ENCODE results near the gene NECTIN4. TPM values are rescaled to one million over a fixed set of nuclear protein-coding genes. Genes with fewer than 3 reads are reported as not detected.

The NECTIN4 gene
- total RNA-seq, 1 experiment from 2014 or later: 8.8 TPM

DNA sequence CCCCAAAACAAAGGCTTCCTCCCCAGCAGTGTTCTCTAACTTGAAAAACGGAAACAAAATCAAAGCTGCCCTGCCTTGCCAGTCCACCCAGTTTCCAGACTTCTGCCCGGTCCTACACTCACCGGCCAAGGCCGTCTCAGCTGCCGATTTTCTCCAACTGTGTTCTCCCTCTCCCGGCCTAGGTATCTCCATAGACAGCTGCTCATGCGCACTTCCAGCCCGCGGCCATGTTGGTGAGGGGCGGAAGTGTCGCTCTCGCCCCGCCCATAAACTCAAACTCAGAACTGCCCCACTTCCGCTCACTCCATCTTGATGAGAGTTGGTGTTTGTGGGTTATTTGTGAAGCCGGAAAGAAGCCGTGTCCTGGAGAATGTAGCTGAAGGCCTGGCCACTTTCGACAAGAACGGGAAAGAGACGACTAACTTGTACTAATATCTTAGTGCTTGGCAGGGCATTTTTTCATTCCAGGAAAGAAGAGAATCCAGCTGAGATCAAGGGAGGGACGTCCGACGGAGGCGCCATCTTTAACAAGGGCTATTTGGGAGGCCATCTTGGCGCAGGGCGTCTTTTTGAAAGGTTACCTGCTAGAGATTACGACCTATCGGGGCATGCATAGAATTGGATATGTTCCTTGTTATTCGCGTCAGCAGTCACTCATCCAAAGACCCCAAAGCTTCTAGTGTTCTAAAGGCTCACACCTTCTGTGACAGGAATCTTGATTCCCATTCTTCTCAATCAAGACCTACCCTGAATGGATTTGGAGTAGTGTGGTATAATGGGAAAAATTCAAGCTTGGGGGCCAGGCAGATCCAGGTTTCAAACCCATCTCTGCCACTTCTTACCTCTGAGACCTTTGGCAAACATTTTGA, 43.4 kb downstream of the NECTIN4 start, which contains the start of gene USF1:
USF1 (minus strand) TSS at position 242 of the 869 bp plus-strand sequence. CDS start 2,702 bp downstream, outside the sequence.
- intact Hi-C loops (cut with micrococcal nuclease; ENCODE audit: unreplicated experiment): loop anchor here (1.0 to 2.0 kb wide), 3 partner anchors 37 to 52 kb away; partner anchors contain the start of gene KLHDC9
- Histone ChIP-seq H3K4me3 (peak within 1 kb of the TSS; percentile 66), H3K4me1 (replicated peaks; ENCODE audit: insufficient read depth) (peaks cover 15% of the 10 kb centered on the region), H3K9me2 (ENCODE audit: insufficient read depth) (no peaks in the 10 kb centered on the region), H2AFZ (peak within 1 kb of the TSS; percentile 80), H3K4me2 (peak within 1 kb of the TSS; percentile 87), H3K27me3 (ENCODE audit: insufficient read depth, low read depth) (no peaks in the 10 kb centered on the region), H3K79me2 (ENCODE audit: low read depth) (peaks cover 21% of the 10 kb centered on the region), H3F3A (ENCODE audit: insufficient read depth, low read depth) (peaks cover 3% of the 10 kb centered on the region; the same call in 1 of the 2 replicates), H4K20me1 (ENCODE audit: insufficient read depth) (no peaks in the 10 kb centered on the region), H3K9me3 (ENCODE audit: insufficient read depth, low read depth) (peaks cover 16% of the 10 kb centered on the region), H3K27ac (peak within 1 kb of the TSS; percentile 85), H3K36me3 (ENCODE audit: low read depth) (no peaks in the 10 kb centered on the region; the same call in 1 of the 2 replicates)
- CTCF ChIA-PET: interaction anchor here (0.5 to 2.3 kb wide), 4 partner anchors 39 to 56 kb away, joined by 3 to 11 read pairs (median 6); partner anchors contain the start of gene KLHDC9
- TSS peak; percentile 85 for BruUV-seq (replicated peaks)
- 0 out of 2 replicates have a peak, but pooled peaks have one; percentile 19 for TF ChIP-seq CTCF (conservative IDR thresholded peaks at IDR 0.05)
- no peak for TF ChIP-seq EZH2 (IDR thresholded peaks at IDR 0.05; ENCODE audit: low read depth)
- DNase-seq: peak; percentile 89 to 90
- POLR2A ChIA-PET (ENCODE audit: unreplicated experiment): interaction anchor here (0.6 to 1.1 kb wide), 10 partner anchors 23 to 324 kb away, joined by 3 to 7 read pairs (median 4); partner anchors contain the start of genes F11R and SDHC

DNA sequence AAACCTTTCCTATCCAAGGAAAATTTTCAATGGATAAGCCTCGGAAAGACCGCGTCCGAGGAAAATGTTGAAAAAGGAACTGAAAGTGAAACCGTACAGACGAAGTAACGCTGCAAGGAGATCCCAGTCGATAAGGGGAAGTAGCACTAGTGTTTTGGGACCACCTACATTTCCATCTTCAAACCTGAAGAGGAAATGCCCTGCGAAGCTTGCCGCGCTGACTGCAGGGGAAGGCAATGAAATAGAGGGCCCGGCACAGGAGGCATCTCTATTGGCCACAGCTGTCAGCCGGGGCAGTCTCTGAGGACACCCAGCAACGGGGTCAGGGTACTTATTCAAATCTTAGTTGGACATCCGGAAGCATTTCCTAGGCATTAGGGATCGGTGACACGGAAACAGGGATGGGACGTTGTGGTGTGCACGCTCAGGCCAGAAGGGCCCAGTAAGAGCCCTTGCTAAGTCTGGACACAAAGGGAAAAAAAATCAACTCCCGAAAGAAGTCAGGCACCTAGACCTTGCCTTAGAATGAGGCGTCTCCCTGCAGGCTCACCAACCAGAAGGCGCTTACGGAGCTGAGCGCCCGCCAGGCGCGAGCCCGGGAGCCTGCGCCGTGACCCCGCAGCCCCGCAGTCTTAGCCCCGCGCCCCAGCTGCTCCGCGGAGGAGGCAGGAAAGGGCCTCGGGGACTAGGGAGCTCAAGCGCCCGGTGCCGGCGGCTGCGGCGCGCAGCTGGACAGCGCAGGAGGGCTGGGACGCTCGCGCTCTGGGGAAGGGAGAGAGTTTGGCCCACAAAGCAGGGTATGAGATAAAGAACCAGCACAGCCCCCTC, 44.2 kb downstream of the NECTIN4 start:
- Histone ChIP-seq H3K4me1 (replicated peaks; ENCODE audit: insufficient read depth) (peaks cover 15% of the 10 kb centered on the region), H3K27ac (peak overlapping the region; percentile 85), H3K9me2 (ENCODE audit: insufficient read depth) (no peaks in the 10 kb centered on the region), H3K79me2 (ENCODE audit: low read depth) (peaks cover 21% of the 10 kb centered on the region), H3K36me3 (ENCODE audit: low read depth) (no peaks in the 10 kb centered on the region; the same call in 1 of the 2 replicates), H3K9me3 (ENCODE audit: insufficient read depth, low read depth) (peaks cover 16% of the 10 kb centered on the region), H4K20me1 (ENCODE audit: insufficient read depth) (no peaks in the 10 kb centered on the region), H3K4me2 (peak overlapping the region; percentile 87), H2AFZ (peak overlapping the region; percentile 80), H3K4me3 (peak overlapping the region; percentile 66), H3F3A (ENCODE audit: insufficient read depth, low read depth) (peaks cover 3% of the 10 kb centered on the region; the same call in 1 of the 2 replicates), H3K27me3 (ENCODE audit: insufficient read depth, low read depth) (no peaks in the 10 kb centered on the region)
- CTCF ChIA-PET: interaction anchor here (0.5 to 2.3 kb wide), 5 partner anchors 24 to 55 kb away, joined by 3 to 11 read pairs (median 4); partner anchors contain the start of gene KLHDC9
- BruUV-seq (replicated peaks): TSS peak; percentile 75
- POLR2A ChIA-PET (ENCODE audit: unreplicated experiment): interaction anchor here (0.6 to 1.0 kb wide), 8 partner anchors 23 to 323 kb away, joined by 3 to 7 read pairs (median 4); partner anchors contain the start of genes F11R and SDHC
- intact Hi-C loops (cut with micrococcal nuclease; ENCODE audit: unreplicated experiment): loop anchor here (1.0 to 2.0 kb wide), 3 partner anchors 38 to 53 kb away; partner anchors contain the start of gene KLHDC9
- DNase-seq: peak; percentile 50 to 53
- TF ChIP-seq EZH2 (IDR thresholded peaks at IDR 0.05; ENCODE audit: low read depth) (no peak), CTCF (conservative IDR thresholded peaks at IDR 0.05) (no peak)
